Colonic mucosa (tissue), 4 donors: ENCODE data around the gene IRS1. TPM values are rescaled to one million over a fixed set of nuclear protein-coding genes. Genes with fewer than 3 reads are reported as not detected.

Experiments
- DNase-seq: peaks from one replicate; pipeline ENCODE4 v3.0.0-alpha.2; 2020
- H3K27ac ChIP-seq: fragments of 200-600 bp; one replicate; pipeline ENCODE4 v1.8.0; 2021
- H3K27me3 ChIP-seq: fragments of 200-600 bp; one replicate; pipeline ENCODE4 v1.8.0; 2021
- H3K36me3 ChIP-seq: fragments of 200-600 bp; one replicate; pipeline ENCODE4 v1.8.0; 2021
- H3K4me1 ChIP-seq: fragments of 200-600 bp; one replicate; pipeline ENCODE4 v1.8.0; 2021; ENCODE audit warnings: mild to moderate bottlenecking
- H3K4me3 ChIP-seq: fragments of 200-600 bp; one replicate; pipeline ENCODE4 v1.8.0; 2021
- H3K9ac ChIP-seq, 2 donors: one replicate each; pipeline ENCODE4 v1.7.0; 2013; ENCODE audit warnings: control low read depth in 2 of 2, low read depth in 2 of 2, low read length in 2 of 2
- H3K9me3 ChIP-seq: fragments of 200-600 bp; one replicate; pipeline ENCODE4 v1.8.0; 2021
- intact Hi-C: fragments of 100-400 bp; cut with DNase I; formaldehyde crosslinking; loops from one replicate; pipeline ENCODE4 v1.14.1; 2022
- total RNA-seq, 2 donors: library from RNA; stranded (reverse); fragmentation: NEBNext Ultra II Directional in 1 of 2; extraction: Animal tissue kit (Norgen Biotek cat#: 25700) in 1 of 2; gene quantifications; one replicate each; pipeline ENCODE4 v1.2.1, GENCODE V29; 2021
- TF ChIP-seq, protein P1 (sequence below): fragments of 200-600 bp; IDR thresholded peaks from one replicate; pipeline ENCODE4 v1.8.0; 2022; ENCODE audit warnings: antibody characterized with exemption, mild to moderate bottlenecking
- donor health status: healthy.
- donor health status: DM: no; HTN: no; CAD: no.
- donor health status: DM: no; HTN: no; CAD: no.

Gene IRS1
- total RNA-seq, 2 donors from 2014 or later = 9.5 to 17.4 TPM

DNA sequence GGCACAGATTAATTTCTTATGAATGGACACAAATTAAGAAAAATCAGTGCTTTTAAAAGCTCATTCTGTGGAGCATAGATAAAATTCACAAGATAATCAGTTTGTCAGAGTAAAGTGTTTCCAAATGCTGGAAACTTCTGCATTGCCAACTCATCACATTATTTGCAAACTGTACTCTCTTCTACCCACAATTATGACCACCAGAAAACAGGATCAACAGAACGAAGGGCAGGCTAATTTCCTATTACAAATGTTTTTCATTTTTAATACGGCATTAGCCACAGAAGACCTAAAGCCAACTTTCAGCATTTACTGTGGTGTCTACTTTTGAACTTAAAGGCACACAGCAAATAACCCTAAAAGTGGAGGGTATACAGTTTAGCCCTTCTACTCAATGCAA, 6.0 kb downstream of the IRS1 start:
- Histone ChIP-seq H3K27ac (peak overlapping the region; percentile 83), H3K9ac (peak overlapping the region in 1 of 2 donors; percentile 14), H3K36me3 (no peaks in the 10 kb centered on the region), H3K4me1 (no peaks in the 10 kb centered on the region), H3K27me3 (no peaks in the 10 kb centered on the region), H3K4me3 (peak overlapping the region; percentile 13), H3K9me3 (no peaks in the 10 kb centered on the region)
- no peak for DNase-seq
- intact Hi-C loops = loop anchor here (10.0 kb wide), 2 partner anchors 139 to 349 kb away; no protein-coding TSS in a partner anchor
- TF ChIP-seq, protein P1, sequence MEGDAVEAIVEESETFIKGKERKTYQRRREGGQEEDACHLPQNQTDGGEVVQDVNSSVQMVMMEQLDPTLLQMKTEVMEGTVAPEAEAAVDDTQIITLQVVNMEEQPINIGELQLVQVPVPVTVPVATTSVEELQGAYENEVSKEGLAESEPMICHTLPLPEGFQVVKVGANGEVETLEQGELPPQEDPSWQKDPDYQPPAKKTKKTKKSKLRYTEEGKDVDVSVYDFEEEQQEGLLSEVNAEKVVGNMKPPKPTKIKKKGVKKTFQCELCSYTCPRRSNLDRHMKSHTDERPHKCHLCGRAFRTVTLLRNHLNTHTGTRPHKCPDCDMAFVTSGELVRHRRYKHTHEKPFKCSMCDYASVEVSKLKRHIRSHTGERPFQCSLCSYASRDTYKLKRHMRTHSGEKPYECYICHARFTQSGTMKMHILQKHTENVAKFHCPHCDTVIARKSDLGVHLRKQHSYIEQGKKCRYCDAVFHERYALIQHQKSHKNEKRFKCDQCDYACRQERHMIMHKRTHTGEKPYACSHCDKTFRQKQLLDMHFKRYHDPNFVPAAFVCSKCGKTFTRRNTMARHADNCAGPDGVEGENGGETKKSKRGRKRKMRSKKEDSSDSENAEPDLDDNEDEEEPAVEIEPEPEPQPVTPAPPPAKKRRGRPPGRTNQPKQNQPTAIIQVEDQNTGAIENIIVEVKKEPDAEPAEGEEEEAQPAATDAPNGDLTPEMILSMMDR = no peak

DNA sequence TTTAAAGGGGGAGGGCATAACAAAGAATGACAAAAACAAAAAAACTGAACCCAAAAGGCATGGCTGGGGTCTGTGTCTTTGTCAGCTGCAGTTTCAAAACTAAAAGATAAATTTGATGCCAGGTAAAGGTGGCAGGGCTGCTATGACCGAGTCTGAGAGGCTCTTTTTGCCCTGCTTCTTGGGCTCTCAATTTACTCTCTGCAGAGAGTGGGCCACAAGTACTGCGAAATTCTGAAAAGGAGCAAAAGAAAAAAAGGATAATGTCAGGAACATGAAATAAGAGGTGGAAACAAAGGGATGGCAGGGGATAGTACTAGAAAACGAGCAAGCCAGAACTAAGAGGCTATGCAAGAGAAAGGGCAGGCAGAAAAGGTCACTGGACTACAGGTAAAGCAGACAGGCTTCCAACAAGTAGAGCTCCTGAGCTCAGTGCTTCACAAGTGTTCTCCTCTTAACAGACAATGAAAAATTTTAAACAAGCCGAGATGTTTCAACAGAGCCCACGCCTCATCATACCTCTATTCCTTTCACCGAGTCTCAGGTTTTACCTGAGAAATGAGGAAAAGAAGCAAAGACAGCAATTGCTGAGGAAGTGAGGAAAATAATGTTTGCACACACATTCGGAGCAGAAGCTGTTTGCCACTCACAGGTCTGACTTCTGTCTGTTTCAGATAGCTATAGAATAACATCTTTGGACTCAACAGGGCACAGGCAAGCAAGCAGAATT, 7.3 kb downstream of the IRS1 start:
- Histone ChIP-seq H3K36me3 (no peaks in the 10 kb centered on the region), H3K27me3 (no peaks in the 10 kb centered on the region), H3K9ac (peak overlapping the region; percentile 78 to 93), H3K4me3 (peak overlapping the region; percentile 51), H3K4me1 (no peaks in the 10 kb centered on the region), H3K9me3 (no peaks in the 10 kb centered on the region), H3K27ac (peak overlapping the region; percentile 83)
- peak; percentile 31 for DNase-seq
- TF ChIP-seq, protein P1 = no peak
- intact Hi-C loops = loop anchor here (10.0 kb wide), 2 partner anchors 138 to 348 kb away; no protein-coding TSS in a partner anchor

DNA sequence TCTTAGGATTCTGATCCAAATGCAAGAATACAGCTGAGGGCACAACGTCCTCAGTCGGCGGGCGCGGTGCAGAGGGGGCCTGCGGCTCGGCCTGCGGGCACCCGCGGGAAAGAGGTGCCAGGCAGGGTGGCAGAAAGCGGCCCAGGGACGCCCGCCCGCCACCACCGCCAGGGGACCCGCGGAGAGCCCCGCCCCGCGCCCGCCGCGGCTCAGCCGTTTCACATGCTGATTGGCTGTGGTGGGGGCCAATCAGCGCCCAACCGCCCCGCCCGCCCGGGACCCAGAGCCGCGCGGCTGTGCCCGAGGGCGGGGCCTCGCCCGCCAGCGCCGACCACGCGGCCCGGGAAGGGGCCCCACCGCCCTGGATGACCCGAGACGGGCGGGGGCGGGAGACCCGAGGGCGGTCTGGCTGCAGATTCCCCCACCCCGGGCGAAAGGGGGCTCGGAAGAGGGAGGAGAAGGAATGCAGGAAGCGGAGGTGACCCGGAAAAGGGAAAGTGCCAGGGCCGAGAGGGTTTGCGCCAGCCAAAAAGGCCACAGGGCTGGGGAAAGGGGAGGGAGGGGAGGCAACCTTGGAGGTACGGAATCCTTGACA, 8.0 kb downstream of the IRS1 start:
- H3K27ac ChIP-seq = peak overlapping the region; percentile 83
- H3K9me3 ChIP-seq = no peaks in the 10 kb centered on the region
- H3K27me3 ChIP-seq = no peaks in the 10 kb centered on the region
- intact Hi-C loops = loop anchor here (10.0 kb wide), 2 partner anchors 137 to 347 kb away; no protein-coding TSS in a partner anchor
- H3K4me3 ChIP-seq = peak overlapping the region; percentile 51
- no peaks in the 10 kb centered on the region for H3K4me1 ChIP-seq
- peak; percentile 92 for DNase-seq
- H3K36me3 ChIP-seq = no peaks in the 10 kb centered on the region
- H3K9ac ChIP-seq = peak overlapping the region; percentile 78 to 93
- TF ChIP-seq, protein P1 = peak; percentile 48

DNA sequence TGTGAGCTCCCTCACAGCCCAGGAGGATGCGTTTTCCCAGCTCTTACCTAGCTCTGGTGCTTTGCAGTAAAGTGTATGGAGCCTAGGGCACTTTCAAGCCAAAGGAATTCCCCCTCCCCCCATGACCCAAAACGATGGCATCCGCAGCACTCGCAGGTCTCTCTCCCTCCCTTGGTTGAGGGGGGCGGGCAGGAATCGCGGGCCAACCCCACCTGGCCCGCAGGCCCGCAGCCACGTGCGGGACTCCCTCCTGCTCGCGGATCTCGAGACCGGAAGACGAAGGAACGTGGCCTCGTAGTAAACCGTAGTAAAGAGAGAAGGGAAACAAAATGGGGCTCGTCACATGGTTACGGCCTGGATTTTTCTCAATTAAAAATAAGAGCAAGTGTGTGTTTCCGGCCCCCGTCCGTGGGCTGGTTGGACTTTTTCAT, 8.5 kb downstream of the IRS1 start:
- Histone ChIP-seq H3K9ac (peak overlapping the region; percentile 43 to 93), H3K27me3 (no peaks in the 10 kb centered on the region), H3K9me3 (no peaks in the 10 kb centered on the region), H3K27ac (peak overlapping the region; percentile 83), H3K4me1 (no peaks in the 10 kb centered on the region), H3K4me3 (peak overlapping the region; percentile 51), H3K36me3 (no peaks in the 10 kb centered on the region)
- DNase-seq = peak; percentile 59
- TF ChIP-seq, protein P1 = no peak
- intact Hi-C loops = loop anchor here (10.0 kb wide), 2 partner anchors 136 to 346 kb away; no protein-coding TSS in a partner anchor

DNA sequence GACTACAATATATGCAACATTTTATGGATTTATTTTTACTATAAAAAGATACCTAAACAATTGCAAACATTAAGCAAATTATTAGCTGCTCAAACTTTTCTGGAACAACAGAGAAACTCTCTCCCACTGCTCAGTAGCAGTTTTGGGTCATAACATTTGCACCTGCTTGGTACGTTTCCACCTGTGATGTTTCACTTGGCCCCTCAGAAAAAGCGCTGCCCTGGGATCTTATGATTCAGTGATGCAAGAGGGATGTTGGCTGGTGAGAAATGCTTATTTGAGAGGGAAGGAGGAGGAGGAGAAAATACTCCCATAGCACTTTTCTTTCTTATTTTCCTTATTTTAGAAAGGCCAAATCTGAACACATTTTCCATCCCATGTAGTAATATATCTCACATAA, 9.2 kb downstream of the IRS1 start:
- DNase-seq = peak; percentile 31
- intact Hi-C loops = loop anchor here (10.0 kb wide), 2 partner anchors 136 to 346 kb away; no protein-coding TSS in a partner anchor
- H3K27me3 ChIP-seq = no peaks in the 10 kb centered on the region
- H3K4me1 ChIP-seq = no peaks in the 10 kb centered on the region
- TF ChIP-seq, protein P1 = no peak
- peak overlapping the region; percentile 83 for H3K27ac ChIP-seq
- H3K4me3 ChIP-seq = no peak overlapping the region
- no peak overlapping the region for H3K9ac ChIP-seq
- no peaks in the 10 kb centered on the region for H3K36me3 ChIP-seq
- no peaks in the 10 kb centered on the region for H3K9me3 ChIP-seq
